H9 (cell line): Measurements from ENCODE around the gene OR2T10. TPM values are rescaled to one million over a fixed set of nuclear protein-coding genes. Genes with fewer than 3 reads are reported as not detected.
"Not testable (repeated sequence)": the region's sequence is repeated elsewhere in the genome, so short reads cannot be mapped to it uniquely, and the experiment has no call there.

Experiments used
- DNase-seq: peaks from one replicate; pipeline ENCODE4 v3.0.0-alpha.2; 2017
- H2AFZ ChIP-seq: one replicate; pipeline ENCODE4 v1.6.1; 2013; ENCODE audit warnings: mild to moderate bottlenecking, low read length, control low read depth, moderate library complexity
- H2AK5ac ChIP-seq: 2 replicates; pipeline ENCODE4 v1.6.1; 2013; ENCODE audit warnings: low read length, control low read depth, mixed read lengths; ENCODE audit not compliant: insufficient read length
- H2BK120ac ChIP-seq: one replicate; pipeline ENCODE4 v1.6.1; 2013; ENCODE audit warnings: low read depth, mild to moderate bottlenecking, low read length, control low read depth, inconsistent platforms; ENCODE audit not compliant: poor library complexity, severe bottlenecking
- H2BK12ac ChIP-seq: 2 replicates; pipeline ENCODE4 v1.6.1; 2013; ENCODE audit warnings: low read length, control low read depth, mixed read lengths, low read depth; ENCODE audit not compliant: insufficient read length
- H2BK15ac ChIP-seq: 2 replicates; pipeline ENCODE4 v1.6.1; 2013; ENCODE audit warnings: low read depth, low read length, control low read depth
- H2BK20ac ChIP-seq: one replicate; pipeline ENCODE4 v1.6.1; 2013; ENCODE audit warnings: low read depth, mild to moderate bottlenecking, low read length, control low read depth, inconsistent platforms; ENCODE audit not compliant: poor library complexity, severe bottlenecking
- H2BK5ac ChIP-seq: 2 replicates; pipeline ENCODE4 v1.6.1; 2013; ENCODE audit warnings: low read length, control low read depth, mixed read lengths; ENCODE audit not compliant: insufficient read length
- H3K14ac ChIP-seq: 2 replicates; pipeline ENCODE4 v1.6.1; 2013; ENCODE audit warnings: low read length, control low read depth; ENCODE audit not compliant: insufficient read depth
- H3K18ac ChIP-seq: 2 replicates; pipeline ENCODE4 v1.6.1; 2013; ENCODE audit warnings: low read depth, mild to moderate bottlenecking, mixed read lengths, low read length, control low read depth; ENCODE audit not compliant: insufficient read length
- H3K23ac ChIP-seq: 2 replicates; pipeline ENCODE4 v1.6.1; 2013; ENCODE audit warnings: low read length, control low read depth, mixed read lengths, low read depth; ENCODE audit not compliant: insufficient read length
- H3K23me2 ChIP-seq: 2 replicates; pipeline ENCODE4 v1.6.1; 2013; ENCODE audit warnings: low read depth, mild to moderate bottlenecking, mixed read lengths, low read length, control low read depth; ENCODE audit not compliant: insufficient read length, poor library complexity, severe bottlenecking
- H3K27ac ChIP-seq: 2 replicates; pipeline ENCODE4 v1.5.1; 2013; ENCODE audit warnings: low read length, control low read depth, mixed read lengths, low read depth; ENCODE audit not compliant: insufficient read length
- H3K27me3 ChIP-seq: 2 replicates; pipeline ENCODE4 v1.6.1; 2013; ENCODE audit warnings: low read length, control low read depth, inconsistent platforms; ENCODE audit not compliant: insufficient read depth
- H3K4ac ChIP-seq: 2 replicates; pipeline ENCODE4 v1.6.1; 2013; ENCODE audit warnings: low read depth, mild to moderate bottlenecking, control low read depth, inconsistent platforms, low read length, moderate library complexity
- H3K4me1 ChIP-seq: 2 replicates; pipeline ENCODE4 v1.6.1; 2013; ENCODE audit warnings: low read length, control low read depth, inconsistent platforms; ENCODE audit not compliant: insufficient read depth
- H3K4me2 ChIP-seq: 2 replicates; pipeline ENCODE4 v1.6.1; 2013; ENCODE audit warnings: low read length, control low read depth, mixed read lengths; ENCODE audit not compliant: insufficient read length, insufficient read depth
- H3K56ac ChIP-seq: 2 replicates; pipeline ENCODE4 v1.6.1; 2013; ENCODE audit warnings: low read depth, mild to moderate bottlenecking, mixed read lengths, low read length, control low read depth; ENCODE audit not compliant: insufficient read length
- H3K79me1 ChIP-seq: 2 replicates; pipeline ENCODE4 v1.6.1; 2013; ENCODE audit warnings: low read depth, mild to moderate bottlenecking, moderate library complexity, low read length, control low read depth, inconsistent platforms; ENCODE audit not compliant: insufficient read depth, poor library complexity, severe bottlenecking
- H3K79me2 ChIP-seq: 2 replicates; pipeline ENCODE4 v1.6.1; 2013; ENCODE audit warnings: low read length, control low read depth, inconsistent platforms; ENCODE audit not compliant: insufficient read depth
- H3K9ac ChIP-seq: 2 replicates; pipeline ENCODE4 v1.6.1; 2013; ENCODE audit warnings: low read length, control low read depth, mixed read lengths; ENCODE audit not compliant: insufficient read length; ENCODE audit errors: extremely low read depth
- H3K9me3 ChIP-seq: one replicate; pipeline ENCODE4 v1.6.1; 2013; ENCODE audit warnings: low read depth, low read length, inconsistent platforms; ENCODE audit not compliant: control insufficient read depth
- H3T11ph ChIP-seq: one replicate; pipeline ENCODE4 v1.6.1; 2013; ENCODE audit warnings: mild to moderate bottlenecking, low read length, control low read depth, inconsistent platforms
- H4K20me1 ChIP-seq: one replicate; pipeline ENCODE4 v1.6.1; 2013; ENCODE audit not compliant: control insufficient read depth, insufficient read length, insufficient read depth
- H4K5ac ChIP-seq: 2 replicates; pipeline ENCODE4 v1.6.1; 2013; ENCODE audit warnings: low read depth, mild to moderate bottlenecking, mixed read lengths, low read length, control low read depth; ENCODE audit not compliant: insufficient read length
- H4K8ac ChIP-seq: replicated peaks from 2 replicates; pipeline ENCODE4 v1.6.1; 2013; ENCODE audit warnings: low read length, control low read depth, mixed read lengths, low read depth; ENCODE audit not compliant: insufficient read length
- H4K91ac ChIP-seq: 2 replicates; pipeline ENCODE4 v1.6.1; 2013; ENCODE audit warnings: low read depth, mild to moderate bottlenecking, moderate library complexity, mixed read lengths, low read length, control low read depth; ENCODE audit not compliant: insufficient read length
- H3K27ac Mint-ChIP-seq, 3 experiments: 2 replicates in 2 of 3; 3 replicates in 1 of 3; pipeline ENCODE4 v1.8.0; 2020 to 2021; ENCODE audit warnings: mixed read lengths in 3 of 3, mild to moderate bottlenecking in 1 of 3, moderate library complexity in 1 of 3
- H3K27me3 Mint-ChIP-seq: 2 replicates; pipeline ENCODE4 v1.8.0; 2021; ENCODE audit warnings: low read depth, mild to moderate bottlenecking, moderate library complexity, mixed read lengths
- H3K36me3 Mint-ChIP-seq, 3 experiments: 2 replicates in 2 of 3; 3 replicates in 1 of 3; pipeline ENCODE4 v1.8.0; 2020 to 2021; ENCODE audit warnings: low read depth in 3 of 3, mixed read lengths in 3 of 3; ENCODE audit not compliant: insufficient read depth in 1 of 3
- H3K4me1 Mint-ChIP-seq, 2 experiments: 2 replicates each; pipeline ENCODE4 v1.8.0; 2020; ENCODE audit warnings: mixed read lengths in 2 of 2
- H3K4me3 Mint-ChIP-seq, 2 experiments: 2 replicates in 1 of 2; 3 replicates in 1 of 2; pipeline ENCODE4 v1.8.0; 2020 to 2021; ENCODE audit warnings: mild to moderate bottlenecking in 2 of 2, mixed read lengths in 2 of 2, moderate library complexity in 1 of 2
- H3K9me3 Mint-ChIP-seq, 2 experiments: 2 replicates in 1 of 2; 3 replicates in 1 of 2; pipeline ENCODE4 v1.8.0; 2020; ENCODE audit warnings: mild to moderate bottlenecking in 2 of 2, mixed read lengths in 2 of 2, moderate library complexity in 1 of 2
- WGBS: extraction: QIAGEN DNeasy Blood & Tissue Kit; methylation state at CpG from one replicate; pipeline ENCODE4 v1.1.7; 2013; ENCODE audit warnings: missing lambda C conversion rate, low lambda C conversion rate, mixed read lengths; ENCODE audit not compliant: insufficient read length; ENCODE audit errors: extremely low coverage; 5-methylcytosine and 5-hydroxymethylcytosine counted together
- total RNA-seq: library from RNA; stranded (reverse); gene quantifications from 2 replicates; pipeline ENCODE4 v1.2.1, GENCODE V29; 2021

OR2T10 gene
- total RNA-seq, 1 experiment from 2014 or later = not detected

- not testable (repeated sequence) for H3K27me3 ChIP-seq
Observed at GRCh38 chr1:248573856-248574255, 23.6 kb downstream of the OR2T10 start.

GRCh38 chr1:248572049-248572448, 25.5 kb downstream of the OR2T10 start:
- H2AK5ac ChIP-seq, H2BK120ac ChIP-seq, H2AFZ ChIP-seq, H3K4me1 Mint-ChIP-seq, H2BK20ac ChIP-seq, DNase-seq, H2BK15ac ChIP-seq, H2BK5ac ChIP-seq, H3K4me2 ChIP-seq, H3K27ac ChIP-seq, H3K79me2 ChIP-seq, H4K8ac ChIP-seq, H3K4ac ChIP-seq, H4K20me1 ChIP-seq, H3K23me2 ChIP-seq, H3K9ac ChIP-seq, H3K56ac ChIP-seq, H3K14ac ChIP-seq, H3K9me3 ChIP-seq, H3K27ac Mint-ChIP-seq, H2BK12ac ChIP-seq, H3T11ph ChIP-seq, H4K91ac ChIP-seq, H4K5ac ChIP-seq, H3K27me3 Mint-ChIP-seq, H3K4me3 Mint-ChIP-seq, H3K23ac ChIP-seq, H3K79me1 ChIP-seq, H3K18ac ChIP-seq, H3K27me3 ChIP-seq, H3K4me1 ChIP-seq: not testable (repeated sequence)
- WGBS = no CpG with 5 or more reads among the region's 1 CpG
- peaks cover 41 to 46% of the 10 kb centered on the region in 2 experiments for H3K9me3 Mint-ChIP-seq
- H3K36me3 Mint-ChIP-seq = peaks cover 3 to 13% (median 4%) of the 10 kb centered on the region in 3 experiments; a peak in 6 of 7 replicates

More at GRCh38 chr1:248573856-248574255, 23.6 kb downstream of the OR2T10 start:
- DNase-seq, H2BK5ac ChIP-seq, H4K5ac ChIP-seq, H3K14ac ChIP-seq, H2AFZ ChIP-seq, H3K27ac ChIP-seq, H3K4me2 ChIP-seq, H2BK120ac ChIP-seq, H3K18ac ChIP-seq, H3K56ac ChIP-seq, H3T11ph ChIP-seq, H4K20me1 ChIP-seq, H2BK15ac ChIP-seq, H3K9ac ChIP-seq, H3K23ac ChIP-seq, H2BK20ac ChIP-seq, H3K27ac Mint-ChIP-seq, H3K79me2 ChIP-seq, H3K4me1 Mint-ChIP-seq, H4K91ac ChIP-seq, H3K4ac ChIP-seq, H3K23me2 ChIP-seq, H3K4me1 ChIP-seq, H3K79me1 ChIP-seq, H2AK5ac ChIP-seq, H4K8ac ChIP-seq, H2BK12ac ChIP-seq, H3K4me3 Mint-ChIP-seq, H3K27me3 Mint-ChIP-seq: not testable (repeated sequence)
- H3K9me3 ChIP-seq = peaks cover 14% of the 10 kb centered on the region
- H3K9me3 Mint-ChIP-seq = peaks cover 48 to 52% of the 10 kb centered on the region in 2 experiments
- no CpG with 5 or more reads among the region's 8 CpGs for WGBS
- peaks cover 3 to 17% (median 8%) of the 10 kb centered on the region in 3 experiments for H3K36me3 Mint-ChIP-seq
